ENCODE data around the gene KCNH4. TPM values are rescaled to one million over a fixed set of nuclear protein-coding genes. Genes with fewer than 3 reads are reported as not detected.

KCNH4 gene
- total RNA-seq, 1 donor = 0.09 TPM

DNA sequence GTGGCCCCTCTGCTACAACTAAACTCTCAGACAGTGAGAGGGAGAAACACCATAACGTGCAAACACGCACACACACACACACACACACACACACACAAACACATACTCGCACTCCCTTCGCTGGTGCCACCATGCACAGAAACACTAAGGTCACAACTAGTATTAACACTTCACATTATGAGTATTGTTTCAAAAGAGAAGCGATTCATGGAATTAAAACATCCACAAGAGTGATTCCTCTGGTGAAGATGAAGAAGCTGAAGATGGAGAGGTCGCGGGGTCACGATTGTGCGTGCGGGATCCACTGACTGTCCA is 20.5 kb upstream of the KCNH4 start:
- TF ChIP-seq, protein P1, sequence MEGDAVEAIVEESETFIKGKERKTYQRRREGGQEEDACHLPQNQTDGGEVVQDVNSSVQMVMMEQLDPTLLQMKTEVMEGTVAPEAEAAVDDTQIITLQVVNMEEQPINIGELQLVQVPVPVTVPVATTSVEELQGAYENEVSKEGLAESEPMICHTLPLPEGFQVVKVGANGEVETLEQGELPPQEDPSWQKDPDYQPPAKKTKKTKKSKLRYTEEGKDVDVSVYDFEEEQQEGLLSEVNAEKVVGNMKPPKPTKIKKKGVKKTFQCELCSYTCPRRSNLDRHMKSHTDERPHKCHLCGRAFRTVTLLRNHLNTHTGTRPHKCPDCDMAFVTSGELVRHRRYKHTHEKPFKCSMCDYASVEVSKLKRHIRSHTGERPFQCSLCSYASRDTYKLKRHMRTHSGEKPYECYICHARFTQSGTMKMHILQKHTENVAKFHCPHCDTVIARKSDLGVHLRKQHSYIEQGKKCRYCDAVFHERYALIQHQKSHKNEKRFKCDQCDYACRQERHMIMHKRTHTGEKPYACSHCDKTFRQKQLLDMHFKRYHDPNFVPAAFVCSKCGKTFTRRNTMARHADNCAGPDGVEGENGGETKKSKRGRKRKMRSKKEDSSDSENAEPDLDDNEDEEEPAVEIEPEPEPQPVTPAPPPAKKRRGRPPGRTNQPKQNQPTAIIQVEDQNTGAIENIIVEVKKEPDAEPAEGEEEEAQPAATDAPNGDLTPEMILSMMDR (IDR thresholded peaks at IDR 0.05; ENCODE audit: insufficient read depth, low read length) = no peak
- no peak for DNase-seq (ENCODE audit: low read depth)
- H3K4me3 ChIP-seq (ENCODE audit: low read depth, low read length) = no peak overlapping the region

DNA sequence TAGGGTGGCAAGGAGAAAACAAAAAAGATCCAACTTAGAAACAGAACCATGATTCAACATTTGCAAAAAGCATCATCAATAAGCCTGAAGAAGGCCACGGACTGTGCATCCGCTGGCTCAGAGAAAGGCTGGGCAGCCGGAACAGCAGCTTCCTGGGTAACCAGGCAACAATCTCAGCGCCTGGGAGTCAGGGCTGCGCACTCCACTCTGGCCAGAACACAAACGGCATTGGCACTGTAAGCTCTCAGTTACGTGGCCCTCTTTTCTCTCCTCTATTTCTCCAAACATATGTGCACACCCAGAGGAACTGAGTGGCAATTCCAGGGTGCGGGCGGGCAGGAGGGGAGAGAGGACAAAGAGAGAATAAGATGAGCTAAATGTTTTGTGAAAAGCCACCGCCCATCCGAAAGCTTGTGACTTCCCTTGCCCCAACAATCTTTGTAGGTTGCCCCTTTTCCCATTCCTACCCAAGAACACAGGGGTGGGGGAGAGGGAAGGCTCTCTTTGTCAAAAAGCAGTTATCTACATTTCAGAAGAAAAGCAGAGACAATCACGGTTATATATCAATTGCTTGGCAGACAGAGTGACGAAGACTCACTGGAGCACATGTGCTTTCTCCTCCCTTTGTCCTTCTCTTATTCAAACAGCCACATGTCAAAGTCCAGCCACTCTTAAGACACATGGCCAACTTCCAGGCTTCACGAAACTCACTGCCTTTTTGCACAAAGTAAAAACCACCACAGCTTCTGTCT is 19.9 kb upstream of the KCNH4 start:
- DNase-seq (ENCODE audit: low read depth) = peak; percentile 88
- H3K4me3 ChIP-seq (ENCODE audit: low read depth, low read length) = no peak overlapping the region
- TF ChIP-seq, protein P1 (IDR thresholded peaks at IDR 0.05; ENCODE audit: insufficient read depth, low read length) = no peak

DNA sequence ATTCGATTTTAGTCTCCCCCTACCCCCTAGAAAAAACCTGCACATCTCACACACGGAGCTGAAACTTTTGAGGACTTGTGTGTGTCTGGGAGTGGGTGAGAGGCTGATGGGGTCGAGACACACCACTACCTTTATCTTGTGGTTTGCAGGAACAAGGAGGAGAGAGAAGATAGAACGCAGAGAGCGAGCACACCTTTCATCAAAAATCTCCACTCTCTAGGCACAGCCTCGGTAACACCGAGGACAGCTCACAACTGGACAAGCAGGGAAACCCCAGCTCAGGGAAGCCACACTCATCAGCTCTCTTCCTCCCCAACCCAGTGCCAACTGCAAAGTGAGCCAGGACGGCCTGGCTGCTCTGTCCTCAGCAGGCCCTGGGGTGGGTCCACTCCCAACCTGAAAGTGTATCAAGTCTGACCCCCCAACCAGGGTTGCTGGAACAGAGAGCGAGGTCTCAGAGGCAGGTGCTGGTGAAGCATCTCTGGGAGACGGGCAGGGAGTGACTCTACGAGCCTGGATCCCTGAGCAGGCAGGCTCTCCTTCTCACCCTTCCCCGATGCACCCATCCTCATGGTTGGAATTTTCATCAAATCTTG is 18.6 kb upstream of the KCNH4 start:
- TF ChIP-seq, protein P1 (IDR thresholded peaks at IDR 0.05; ENCODE audit: insufficient read depth, low read length) = no peak
- DNase-seq (ENCODE audit: low read depth) = no peak
- H3K4me3 ChIP-seq (ENCODE audit: low read depth, low read length) = no peak overlapping the region

DNA sequence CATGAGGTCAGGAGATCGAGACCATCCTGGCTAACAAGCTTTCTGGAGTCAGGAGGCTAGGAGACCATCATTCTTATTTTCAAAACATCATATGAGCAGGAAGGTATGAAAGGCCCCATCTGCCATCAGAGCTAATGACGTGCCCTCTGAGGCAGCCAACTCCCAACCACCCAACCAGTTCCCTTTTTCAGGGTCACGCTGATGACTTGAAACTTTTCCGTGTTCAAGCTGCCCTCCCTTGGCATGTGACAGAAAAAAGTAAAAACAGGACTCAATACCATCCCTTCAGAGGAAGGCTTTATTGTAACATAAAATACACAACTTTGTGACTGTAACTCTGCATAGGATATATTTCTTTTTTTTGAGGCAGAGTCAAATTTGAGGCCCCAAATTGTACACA is 18.0 kb upstream of the KCNH4 start:
- H3K4me3 ChIP-seq (ENCODE audit: low read depth, low read length) = no peak overlapping the region
- TF ChIP-seq, protein P1 (IDR thresholded peaks at IDR 0.05; ENCODE audit: insufficient read depth, low read length) = no peak
- no peak for DNase-seq (ENCODE audit: low read depth)

DNA sequence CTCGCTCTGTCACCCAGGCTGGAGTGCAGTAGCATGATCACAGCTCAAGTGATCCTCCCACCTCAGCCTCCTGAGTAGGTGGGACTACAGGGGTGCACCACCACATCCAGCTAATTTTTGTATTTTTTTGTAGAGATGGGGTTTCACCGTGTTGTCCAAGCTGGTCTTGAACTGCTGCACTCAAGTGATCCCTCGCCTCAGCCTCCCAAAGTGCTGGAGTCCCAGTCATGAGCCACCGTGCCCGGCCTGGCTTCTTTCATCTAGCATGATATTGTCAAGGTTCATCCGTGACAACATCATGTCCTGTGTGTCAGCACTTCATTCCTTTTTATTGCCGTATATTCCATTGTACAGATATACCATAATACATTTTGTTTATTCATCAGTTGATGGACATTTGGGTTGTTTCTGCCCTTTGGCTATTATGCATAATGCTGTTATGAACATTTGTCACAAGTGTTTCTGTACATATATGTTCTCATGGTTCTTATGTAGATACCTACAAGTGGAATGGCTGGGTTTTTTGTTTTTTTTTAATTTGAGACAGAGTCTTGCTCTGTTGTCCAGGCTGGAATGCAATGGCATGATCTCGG is 16.7 kb upstream of the KCNH4 start:
- no peak overlapping the region for H3K4me3 ChIP-seq (ENCODE audit: low read depth, low read length)
- DNase-seq (ENCODE audit: low read depth) = no peak
- TF ChIP-seq, protein P1 (IDR thresholded peaks at IDR 0.05; ENCODE audit: insufficient read depth, low read length) = no peak

DNA sequence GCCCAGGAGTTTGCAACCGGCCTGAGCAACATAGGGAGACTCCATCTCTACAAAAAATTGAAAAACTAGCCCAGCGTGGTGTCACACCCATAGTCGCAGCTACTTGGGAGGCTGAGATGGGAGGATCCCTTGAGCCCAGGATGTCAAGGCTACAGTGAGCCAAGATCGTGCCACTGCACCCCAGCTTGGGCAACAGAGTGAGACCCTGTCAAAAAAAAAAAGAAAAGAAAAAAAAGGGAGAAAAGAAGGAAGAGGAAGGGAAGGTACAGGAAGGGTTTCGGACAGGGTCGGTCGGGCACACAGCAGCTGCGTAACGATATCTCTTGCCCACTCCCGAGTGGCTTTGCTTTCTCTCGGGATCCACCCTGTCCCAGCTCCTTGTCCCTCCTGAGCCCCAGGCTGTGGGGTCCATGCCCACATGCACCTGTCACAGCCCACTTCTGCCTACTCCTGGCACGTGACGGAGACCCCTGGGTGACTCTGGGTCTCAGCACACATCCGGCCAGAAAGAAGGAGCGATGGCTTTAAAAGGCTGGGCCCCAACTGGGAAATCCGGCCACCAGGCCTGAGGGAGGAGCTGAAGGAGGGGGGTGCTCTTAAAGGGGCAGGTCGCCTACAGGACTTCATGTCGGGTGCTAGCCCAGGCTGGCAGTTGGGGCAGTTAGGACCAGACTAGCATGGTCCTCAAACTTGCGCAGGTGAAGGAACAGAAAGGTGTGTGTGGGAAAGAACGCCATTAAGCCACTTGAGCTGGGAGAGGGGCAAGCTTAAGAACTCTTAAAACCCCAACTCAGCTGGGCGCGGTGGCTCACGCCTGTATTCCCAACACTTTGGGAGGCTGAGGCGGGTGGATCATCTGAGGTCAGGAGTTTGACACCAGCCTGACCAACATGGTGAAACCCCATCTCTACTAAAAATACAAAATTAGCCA is 13.3 kb upstream of the KCNH4 start, which contains the start of gene GHDC:
Gene GHDC (minus strand): TSS at position 526 of the 931 bp plus-strand sequence. CDS start 913 bp downstream, outside the sequence.
- H3K4me3 ChIP-seq (ENCODE audit: low read depth, low read length) = peak within 1 kb of the TSS; percentile 81
- peak; percentile 68 for DNase-seq (ENCODE audit: low read depth)
- TF ChIP-seq, protein P1 (IDR thresholded peaks at IDR 0.05; ENCODE audit: insufficient read depth, low read length) = no peak

Measured in fibroblast of the aortic adventitia (primary cell).